HG03196 (cell line): ENCODE data around the gene TRIM56.
A peak's percentile ranks its signal among the peaks of the same experiment; 100 is the strongest.
"Not testable (repeated sequence)": the region's sequence is repeated elsewhere in the genome, so short reads cannot be mapped to it uniquely, and the experiment has no call there.

Experiments
- ATAC-seq: cut with Tn5 transposase; IDR thresholded peaks from one replicate; pipeline ENCODE4 v1.9.1; 2021; ENCODE audit not compliant: unreplicated experiment

The TRIM56 gene

DNA sequence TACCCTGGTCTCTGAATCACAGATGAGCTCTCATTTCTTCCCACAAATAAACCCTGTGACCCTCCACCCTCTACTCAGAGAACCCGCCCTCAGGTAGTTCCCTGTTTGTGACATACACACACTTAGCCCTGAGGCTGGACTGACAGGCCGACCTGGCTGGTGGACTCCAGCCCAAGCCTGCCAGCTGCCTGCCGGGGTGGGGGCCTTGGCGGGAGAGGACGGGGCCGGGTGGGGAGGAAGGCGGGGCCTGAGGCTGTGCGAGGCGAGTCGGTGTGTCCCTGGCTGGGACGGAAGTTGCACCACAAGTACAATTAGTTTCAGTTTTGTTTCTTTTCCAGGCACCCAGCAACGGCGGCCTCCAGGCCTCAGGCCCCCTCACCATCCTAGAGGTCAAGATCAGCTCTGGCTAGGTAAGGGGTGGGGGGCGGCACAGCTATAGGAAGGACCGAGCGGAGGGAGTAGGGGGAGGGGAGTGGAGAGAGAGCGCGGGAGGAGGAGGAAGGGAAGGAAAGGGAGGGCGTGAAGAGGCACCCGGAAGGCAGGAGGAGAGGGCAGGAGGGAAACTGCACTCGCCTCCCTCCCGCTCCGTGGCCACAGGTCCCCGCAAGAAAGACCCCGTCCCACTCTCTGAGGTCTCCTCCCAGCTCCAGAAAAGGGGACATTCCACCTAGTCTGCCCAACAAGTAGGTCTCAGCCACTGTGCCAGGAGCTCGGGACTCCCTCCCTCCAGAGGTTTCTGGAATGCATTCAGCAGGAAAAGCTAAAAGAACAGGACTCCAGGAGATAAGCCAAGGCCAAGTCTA is at the start of gene TRIM56:
TRIM56 (plus strand) TSS at position 320 of the 803 bp plus-strand sequence. CDS start 1,832 bp downstream, outside the sequence.
- ATAC-seq, result peak; percentile 75

- no peak for ATAC-seq
These were observed 49.3 kb upstream of the TRIM56 start for GRCh38 chr7:101035941-101036340.

DNA sequence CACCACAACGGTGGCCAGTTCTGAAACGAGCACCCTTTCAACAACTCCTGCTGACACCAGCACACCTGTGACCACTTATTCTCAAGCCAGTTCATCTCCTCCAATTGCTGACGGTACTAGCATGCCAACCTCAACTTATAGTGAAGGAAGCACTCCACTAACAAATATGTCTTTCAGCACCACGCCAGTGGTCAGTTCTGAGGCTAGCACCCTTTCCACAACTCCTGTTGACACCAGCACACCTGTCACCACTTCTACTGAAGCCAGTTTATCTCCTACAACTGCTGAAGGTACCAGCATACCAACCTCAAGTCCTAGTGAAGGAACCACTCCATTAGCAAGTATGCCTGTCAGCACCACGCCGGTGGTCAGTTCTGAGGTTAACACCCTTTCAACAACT is 44.0 kb upstream of the TRIM56 start:
- not testable (repeated sequence) for ATAC-seq

DNA sequence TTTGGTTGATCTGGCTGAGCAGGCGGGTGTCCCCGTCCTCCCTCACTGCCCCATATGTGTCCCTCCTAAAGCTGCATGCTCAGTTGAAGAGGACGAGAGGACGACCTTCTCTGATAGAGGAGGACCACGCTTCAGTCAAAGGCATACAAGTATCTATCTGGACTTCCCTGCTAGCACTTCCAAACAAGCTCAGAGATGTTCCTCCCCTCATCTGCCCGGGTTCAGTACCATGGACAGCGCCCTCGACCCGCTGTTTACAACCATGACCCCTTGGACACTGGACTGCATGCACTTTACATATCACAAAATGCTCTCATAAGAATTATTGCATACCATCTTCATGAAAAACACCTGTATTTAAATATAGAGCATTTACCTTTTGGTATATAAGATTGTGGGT is 26.9 kb upstream of the TRIM56 start:
- no peak for ATAC-seq

GRCh38 chr7:101059620-101059942 is 25.7 kb upstream of the TRIM56 start:
- no peak for ATAC-seq

DNA sequence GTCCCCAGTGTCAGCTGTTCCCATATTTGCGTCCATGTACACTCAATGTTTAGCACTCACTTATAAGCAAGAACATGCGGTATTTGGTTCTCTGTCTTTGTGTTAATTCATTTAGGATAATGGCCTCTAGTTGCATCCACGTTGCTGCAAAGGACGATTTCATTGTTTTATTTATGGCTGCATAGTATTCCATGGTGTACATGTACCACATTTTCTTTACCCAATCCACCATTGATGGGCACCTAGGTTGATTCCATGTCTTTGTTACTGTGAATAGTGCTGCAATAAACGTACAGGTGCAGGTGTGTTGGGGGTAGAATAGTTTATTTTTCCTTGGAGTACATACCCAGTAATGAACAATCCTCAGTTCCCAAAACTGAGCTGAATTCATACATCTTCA is 24.3 kb upstream of the TRIM56 start:
- no peak for ATAC-seq

DNA sequence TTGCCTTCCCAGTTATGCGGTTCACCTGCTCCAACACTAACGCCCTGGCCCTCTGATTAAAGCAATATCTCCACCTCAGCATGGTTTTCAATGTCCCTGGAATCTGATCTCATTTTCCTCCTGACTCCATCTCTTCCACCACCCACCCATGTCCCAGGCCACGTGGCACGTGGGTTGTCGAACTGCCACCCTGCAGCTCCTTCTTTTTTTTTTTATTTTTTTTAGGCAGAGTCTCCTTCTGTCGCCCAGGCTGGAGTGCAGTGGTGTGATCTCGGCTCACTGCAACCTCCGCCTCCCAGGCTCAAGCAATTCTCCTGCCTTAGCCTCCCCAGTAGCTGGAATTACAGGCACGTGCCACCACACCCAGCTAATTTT is 21.1 kb upstream of the TRIM56 start:
- not testable (repeated sequence) for ATAC-seq

DNA sequence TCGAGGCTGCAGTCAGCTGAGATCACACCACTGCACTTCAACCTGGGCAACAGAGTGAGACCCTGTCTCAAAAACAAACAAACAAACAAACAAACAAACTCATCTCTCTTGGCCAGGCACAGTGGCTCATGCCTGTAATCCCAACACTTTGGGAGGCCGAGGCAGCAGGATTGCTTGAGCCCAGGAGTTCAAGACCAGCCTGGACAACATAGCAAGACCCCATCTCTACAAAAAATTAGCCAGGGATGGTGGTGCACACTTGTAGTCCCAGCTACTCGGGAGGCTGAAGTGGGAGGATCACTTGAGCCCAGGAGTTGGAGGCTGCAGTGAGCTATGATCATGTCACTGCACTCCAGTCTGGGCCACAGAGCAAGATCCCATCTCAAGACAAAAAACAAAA is 20.1 kb upstream of the TRIM56 start:
- not testable (repeated sequence) for ATAC-seq

- ATAC-seq, result no peak
These were observed 19.0 kb upstream of the TRIM56 start for GRCh38 chr7:101066141-101066832.

GRCh38 chr7:101066833-101067177 is 18.5 kb upstream of the TRIM56 start:
- no peak for ATAC-seq

DNA sequence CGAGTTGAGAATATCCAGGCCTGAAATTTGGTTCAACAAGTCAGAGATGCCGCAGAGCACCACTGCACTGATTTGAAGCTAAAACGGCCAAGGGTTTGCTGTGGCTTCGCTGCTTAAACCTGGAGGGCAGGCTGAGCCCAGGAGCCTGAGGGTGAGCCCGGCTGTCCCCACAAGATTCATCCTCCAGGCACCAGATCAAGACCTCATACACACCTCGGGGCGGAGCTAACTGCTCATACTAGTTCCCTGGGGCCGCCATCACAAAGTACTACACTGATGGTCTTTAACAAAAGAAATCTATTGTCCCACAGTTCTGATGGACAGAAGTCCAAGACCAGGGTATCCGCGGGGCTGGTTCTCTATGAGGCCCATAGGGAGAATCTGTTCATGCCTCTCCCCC is 16.9 kb upstream of the TRIM56 start:
- ATAC-seq, result no peak

GRCh38 chr7:101071362-101072104 is 13.7 kb upstream of the TRIM56 start:
- ATAC-seq, result not testable (repeated sequence)

- ATAC-seq, result no peak
These were observed 9.6 kb upstream of the TRIM56 start for GRCh38 chr7:101075646-101076045.

DNA sequence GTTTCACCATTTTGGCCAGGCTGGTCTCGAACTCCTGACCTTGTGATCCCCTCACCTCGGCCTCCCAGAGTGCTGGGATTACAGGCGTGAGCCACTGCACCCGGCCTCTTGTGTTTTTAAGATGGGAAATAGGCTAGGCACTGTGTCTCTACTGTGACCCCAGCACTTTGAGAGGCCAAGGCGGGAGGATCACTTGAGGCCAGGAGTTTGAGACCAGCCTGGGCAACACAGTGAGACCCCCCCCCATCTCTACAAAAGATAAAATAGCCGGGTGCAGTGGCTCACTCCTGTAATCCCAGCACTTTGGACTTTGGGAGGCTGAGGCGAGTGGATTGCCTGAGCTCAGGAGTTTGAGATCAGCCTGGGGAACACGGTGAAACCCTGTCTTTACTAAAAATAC is 9.1 kb upstream of the TRIM56 start:
- ATAC-seq, result not testable (repeated sequence)

- peak; percentile 83 for ATAC-seq
These were observed 7.8 kb upstream of the TRIM56 start for GRCh38 chr7:101077303-101078086.

GRCh38 chr7:101081432-101081831 is 3.8 kb upstream of the TRIM56 start:
- no peak for ATAC-seq

DNA sequence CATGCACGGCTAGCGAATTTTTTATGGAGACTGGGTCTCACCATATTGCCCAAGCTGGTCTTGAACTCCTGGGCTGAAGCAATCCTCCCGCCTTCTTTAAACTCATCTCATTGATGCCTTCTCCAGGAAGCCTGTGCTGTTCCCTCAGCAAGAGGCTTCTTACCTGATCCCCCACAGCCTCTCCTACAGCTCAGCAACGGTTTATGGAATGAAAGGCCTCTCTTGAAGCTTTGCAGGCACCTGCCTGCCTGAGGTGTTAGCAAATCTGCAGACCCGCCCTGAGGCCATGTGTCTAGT is 468 bp upstream of the TRIM56 start:
- ATAC-seq, result no peak

DNA sequence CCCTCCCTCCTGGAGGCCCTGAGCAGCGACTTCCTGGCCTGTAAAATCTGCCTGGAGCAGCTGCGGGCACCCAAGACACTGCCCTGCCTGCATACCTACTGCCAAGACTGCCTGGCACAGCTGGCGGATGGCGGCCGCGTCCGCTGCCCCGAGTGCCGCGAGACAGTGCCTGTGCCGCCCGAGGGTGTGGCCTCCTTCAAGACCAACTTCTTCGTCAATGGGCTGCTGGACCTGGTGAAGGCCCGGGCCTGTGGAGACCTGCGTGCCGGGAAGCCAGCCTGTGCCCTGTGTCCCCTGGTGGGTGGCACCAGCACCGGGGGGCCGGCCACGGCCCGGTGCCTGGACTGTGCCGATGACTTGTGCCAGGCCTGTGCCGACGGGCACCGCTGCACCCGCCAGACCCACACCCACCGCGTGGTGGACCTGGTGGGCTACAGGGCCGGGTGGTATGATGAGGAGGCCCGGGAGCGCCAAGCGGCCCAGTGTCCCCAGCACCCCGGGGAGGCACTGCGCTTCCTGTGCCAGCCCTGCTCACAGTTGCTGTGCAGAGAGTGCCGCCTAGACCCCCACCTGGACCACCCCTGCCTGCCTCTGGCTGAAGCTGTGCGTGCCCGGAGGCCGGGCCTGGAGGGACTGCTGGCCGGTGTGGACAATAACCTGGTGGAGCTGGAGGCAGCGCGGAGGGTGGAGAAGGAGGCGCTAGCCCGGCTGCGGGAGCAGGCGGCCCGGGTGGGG is 2.2 kb downstream of the TRIM56 start:
- no peak for ATAC-seq

GRCh38 chr7:101088069-101088425 is 2.8 kb downstream of the TRIM56 start:
- ATAC-seq, result no peak

GRCh38 chr7:101088858-101089529 is 3.7 kb downstream of the TRIM56 start:
- ATAC-seq, result no peak
